ENCODE results near the gene CMBL. TPM values are rescaled to one million over a fixed set of nuclear protein-coding genes. Genes with fewer than 3 reads are reported as not detected.

The CMBL gene
- total RNA-seq, 1 donor from 2014 or later, result 0.75 TPM

GRCh38 chr5:10303699-10304170 lies 4.0 kb downstream of the CMBL start:
- Histone ChIP-seq H3K4me3 (no peak overlapping the region), H3K9me3 (no peaks in the 10 kb centered on the region), H3K27me3 (no peaks in the 10 kb centered on the region), H3K36me3 (no peaks in the 10 kb centered on the region), H3K4me1 (peaks cover 0 to 11% of the 10 kb centered on the region in 2 donors), H3K27ac (peak overlapping the region in 1 of 2 donors; percentile 19)
- no peak for DNase-seq (ENCODE audit: low spot score in 2 of 2)
- intact Hi-C loops (cut with DNase I), result no loop called here
- no peak for TF ChIP-seq CTCF (IDR thresholded peaks at IDR 0.05)

GRCh38 chr5:10303201-10303600 lies 4.5 kb downstream of the CMBL start:
- Histone ChIP-seq H3K27me3 (no peaks in the 10 kb centered on the region), H3K9me3 (no peaks in the 10 kb centered on the region), H3K36me3 (no peaks in the 10 kb centered on the region), H3K4me1 (peaks cover 0 to 11% of the 10 kb centered on the region in 2 donors), H3K27ac (peak overlapping the region in 1 of 2 donors; percentile 19), H3K4me3 (no peak overlapping the region)
- intact Hi-C loops (cut with DNase I), result no loop called here
- DNase-seq (ENCODE audit: low spot score in 2 of 2), result no peak
- no peak for TF ChIP-seq CTCF (IDR thresholded peaks at IDR 0.05)

GRCh38 chr5:10301842-10302610 lies 5.7 kb downstream of the CMBL start:
- no peak for TF ChIP-seq CTCF (IDR thresholded peaks at IDR 0.05)
- Histone ChIP-seq H3K4me3 (peak overlapping the region; percentile 34 to 54), H3K27me3 (no peaks in the 10 kb centered on the region), H3K36me3 (no peaks in the 10 kb centered on the region), H3K4me1 (peaks cover 0 to 7% of the 10 kb centered on the region in 2 donors), H3K9me3 (no peaks in the 10 kb centered on the region), H3K27ac (peak overlapping the region; percentile 42 to 51)
- DNase-seq (ENCODE audit: low spot score in 2 of 2), result peak; percentile 36 to 81
- intact Hi-C loops (cut with DNase I), result no loop called here

- peak overlapping the region; percentile 34 to 54 for H3K4me3 ChIP-seq
- intact Hi-C loops (cut with DNase I), result no loop called here
- H3K27me3 ChIP-seq, result no peaks in the 10 kb centered on the region
- no peaks in the 10 kb centered on the region for H3K9me3 ChIP-seq
- no peak for TF ChIP-seq CTCF (IDR thresholded peaks at IDR 0.05)
- H3K27ac ChIP-seq, result peak overlapping the region; percentile 42 to 51
- no peaks in the 10 kb centered on the region for H3K36me3 ChIP-seq
- no peak for DNase-seq (ENCODE audit: low spot score in 2 of 2)
- no peaks in the 10 kb centered on the region for H3K4me1 ChIP-seq
Measured at GRCh38 chr5:10301266-10301665, 6.4 kb downstream of the CMBL start.

GRCh38 chr5:10300246-10300645 lies 7.5 kb downstream of the CMBL start:
- no peak for DNase-seq (ENCODE audit: low spot score in 2 of 2)
- Histone ChIP-seq H3K4me3 (no peak overlapping the region), H3K36me3 (no peaks in the 10 kb centered on the region), H3K27ac (no peak overlapping the region), H3K9me3 (no peaks in the 10 kb centered on the region), H3K4me1 (no peaks in the 10 kb centered on the region), H3K27me3 (no peaks in the 10 kb centered on the region)
- no peak for TF ChIP-seq CTCF (IDR thresholded peaks at IDR 0.05)
- intact Hi-C loops (cut with DNase I), result no loop called here
